Stimulated activated CD8-positive, alpha-beta memory T cell treated with anti-CD3 and anti-CD28 coated beads, Interleukin-4, amount 100 ng/mL, for 4 hours (primary cell): ENCODE measurements around the gene LHX3.
"Not testable (repeated sequence)": the region's sequence is repeated elsewhere in the genome, so short reads cannot be mapped to it uniquely, and the experiment has no call there.

Source experiments
- DNase-seq, 2 donors: peaks; one replicate each; pipeline ENCODE4 v3.0.0-alpha.2; 2020; ENCODE audit warnings: low read depth in 2 of 2, low spot score in 1 of 2

Gene LHX3

DNA sequence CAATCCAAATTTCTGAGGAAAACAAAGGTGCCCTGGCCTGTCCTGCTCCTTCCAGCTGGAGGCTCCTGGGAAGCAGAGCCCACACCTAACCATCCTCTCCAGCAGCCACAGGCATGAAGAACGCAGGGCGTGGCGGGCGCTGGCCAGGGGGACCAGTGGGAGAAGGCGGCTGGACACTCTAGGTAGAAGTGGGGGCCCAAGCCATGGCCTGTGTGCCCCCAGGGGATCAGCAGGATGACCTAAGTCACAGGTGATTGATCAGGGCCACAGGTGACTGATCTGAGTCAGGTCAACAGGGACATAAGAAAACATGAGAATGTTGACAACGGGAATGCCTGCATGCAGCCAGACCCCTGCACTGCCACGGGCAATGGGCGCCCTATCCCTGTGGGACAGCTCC is 37.3 kb upstream of the LHX3 start:
- no peak for DNase-seq

DNA sequence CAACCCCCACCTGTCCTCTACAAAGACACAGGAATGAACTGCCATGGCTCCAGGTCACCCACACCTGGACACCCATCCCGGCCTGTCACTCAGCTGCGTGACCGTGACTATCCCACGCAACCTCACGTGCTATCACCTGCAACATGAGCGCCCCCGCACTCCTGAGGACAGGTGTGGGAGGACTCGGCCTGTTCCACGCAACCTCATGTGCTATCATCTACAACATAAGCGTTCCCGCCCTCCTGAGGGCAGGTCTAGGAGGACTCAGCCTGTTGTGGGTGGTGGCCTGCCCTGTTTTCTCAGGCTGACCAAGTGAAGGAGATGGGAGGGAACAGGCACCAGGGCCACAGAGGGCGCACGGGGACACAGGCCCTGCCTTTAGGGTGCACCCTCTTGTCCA is 36.6 kb upstream of the LHX3 start:
- DNase-seq = no peak

DNA sequence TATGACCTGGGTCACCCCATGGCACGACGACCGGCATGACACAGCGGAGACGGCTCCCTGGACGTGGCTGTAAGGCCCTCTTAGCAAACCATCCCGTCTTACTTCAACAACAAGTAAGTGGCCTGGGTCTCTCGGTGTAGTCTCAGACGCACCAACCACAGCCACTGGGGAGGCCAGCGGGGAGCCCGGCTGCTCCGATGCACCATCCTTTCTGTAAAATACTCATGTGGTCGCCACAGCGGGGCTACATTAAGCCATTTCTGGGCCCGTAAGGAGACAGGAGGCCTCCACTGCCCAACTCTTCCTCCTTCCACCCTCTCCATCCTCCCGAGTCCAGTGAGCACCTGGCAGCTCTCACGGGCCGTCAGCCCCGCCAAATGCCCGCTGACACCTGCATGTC is 36.0 kb upstream of the LHX3 start:
- DNase-seq = no peak

DNA sequence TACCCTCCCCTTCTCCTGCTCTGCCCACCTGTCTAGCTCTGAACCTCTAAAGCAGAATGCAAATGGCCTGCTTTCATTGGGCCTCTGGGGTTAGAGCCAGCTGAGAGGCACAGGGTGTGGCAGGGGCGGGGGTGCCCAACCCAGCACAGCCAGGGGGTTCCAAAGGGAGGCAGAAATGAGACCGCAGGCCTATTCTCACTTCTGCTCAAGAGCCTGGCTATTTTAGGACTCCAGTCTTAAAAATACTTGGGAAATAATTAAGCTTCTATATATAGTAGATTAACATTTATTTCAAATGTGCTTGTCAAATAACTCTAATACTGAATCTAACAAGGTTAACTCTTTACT is 35.0 kb upstream of the LHX3 start:
- no peak for DNase-seq

DNA sequence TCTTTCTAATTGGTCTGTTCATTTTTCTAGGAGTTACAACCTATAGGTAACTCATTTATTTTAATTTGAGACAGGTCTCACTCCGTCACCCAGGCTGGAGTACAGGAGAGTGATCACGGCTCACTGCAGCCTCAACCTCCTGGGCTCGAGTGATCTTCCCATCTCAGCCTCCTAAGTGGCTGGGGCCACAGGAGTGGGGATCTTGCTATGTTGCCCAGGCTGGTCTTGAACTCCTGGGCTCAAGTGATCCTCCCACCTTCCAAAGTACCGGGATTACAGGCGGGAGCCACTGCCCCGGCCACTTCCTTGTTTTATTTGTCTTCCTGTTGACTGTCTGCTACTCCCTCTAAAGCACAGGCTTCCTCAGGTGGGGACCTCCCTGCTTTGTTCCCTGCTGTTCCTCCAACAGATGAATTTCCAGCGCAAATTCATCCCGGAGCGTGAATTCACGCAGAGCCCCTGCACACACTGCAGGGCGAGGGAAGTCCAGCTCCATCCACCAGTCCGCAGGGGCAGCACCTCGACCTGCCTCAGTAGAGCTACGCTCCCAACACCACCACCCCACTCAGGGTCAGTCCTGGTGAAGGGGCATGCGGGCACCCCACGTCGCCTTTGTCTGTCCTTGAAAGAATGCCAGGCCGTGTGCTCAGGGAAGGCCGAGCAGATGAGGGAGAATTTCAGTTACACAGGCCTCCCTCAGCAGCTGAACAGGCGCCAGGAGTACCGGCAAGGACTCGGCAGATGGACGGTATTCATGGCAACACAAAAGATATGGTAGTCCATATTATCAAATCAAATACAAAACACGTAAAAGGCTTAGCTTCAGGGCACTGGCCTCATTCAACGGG is 34.4 kb upstream of the LHX3 start:
- no peak for DNase-seq

DNA sequence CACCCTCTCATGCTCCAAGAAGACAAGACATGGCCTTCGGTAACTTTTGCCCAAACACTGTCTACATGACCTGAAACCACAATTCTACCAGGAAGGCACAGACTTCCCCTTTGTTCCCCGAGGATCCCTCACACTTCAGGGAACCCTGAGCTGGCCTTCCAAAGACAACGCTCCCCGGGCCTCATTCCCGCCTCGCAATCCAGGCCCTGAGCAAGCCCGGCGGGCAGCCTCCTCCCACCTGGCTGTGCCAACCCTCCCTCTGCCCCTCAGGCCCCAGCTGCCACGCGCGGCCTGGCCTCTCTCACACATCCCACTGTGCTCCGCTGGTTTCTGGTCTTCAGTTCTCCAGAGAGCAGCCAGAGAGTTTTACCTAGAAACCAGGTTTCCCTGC is 33.4 kb upstream of the LHX3 start:
- no peak for DNase-seq

DNA sequence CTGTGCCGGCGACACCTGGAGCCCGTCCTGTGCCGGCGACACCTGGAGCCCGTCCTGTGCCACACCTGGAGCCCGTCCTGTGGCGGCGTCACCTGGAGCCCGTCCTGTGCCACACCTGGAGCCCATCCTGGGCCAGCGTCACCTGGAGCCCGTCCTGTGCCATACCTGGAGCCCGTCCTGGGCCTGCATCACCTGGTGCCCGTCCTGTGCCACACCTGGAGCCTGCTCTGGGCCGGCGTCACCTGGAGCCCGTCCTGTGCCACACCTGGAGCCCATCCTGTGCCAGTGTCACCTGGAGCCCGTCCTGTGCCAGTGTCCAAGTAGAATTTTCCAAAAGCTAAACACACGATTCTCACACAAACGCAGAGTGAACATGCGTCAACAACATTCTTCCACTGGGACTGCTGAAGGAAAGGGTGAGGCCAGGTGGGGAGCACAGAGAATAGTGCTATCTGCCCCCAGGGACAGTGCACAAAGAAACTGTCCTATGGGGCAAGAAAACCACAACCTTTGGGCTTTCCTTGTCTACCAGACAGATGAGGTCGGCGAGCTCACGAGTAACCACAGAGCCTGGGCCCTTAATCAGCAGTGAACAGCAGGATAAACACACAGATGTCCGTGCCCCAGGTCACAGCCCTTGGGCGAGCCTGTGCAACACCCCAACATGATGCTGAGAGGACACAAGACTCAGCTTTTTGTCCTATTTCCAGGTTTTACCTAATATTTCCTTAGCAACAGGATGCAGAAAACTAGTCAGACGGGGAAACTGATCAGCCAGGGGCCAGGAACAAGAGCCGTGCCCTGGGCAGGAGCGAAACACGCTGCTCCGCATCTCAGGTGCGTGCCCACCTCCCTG is 32.8 kb upstream of the LHX3 start:
- DNase-seq = no peak

DNA sequence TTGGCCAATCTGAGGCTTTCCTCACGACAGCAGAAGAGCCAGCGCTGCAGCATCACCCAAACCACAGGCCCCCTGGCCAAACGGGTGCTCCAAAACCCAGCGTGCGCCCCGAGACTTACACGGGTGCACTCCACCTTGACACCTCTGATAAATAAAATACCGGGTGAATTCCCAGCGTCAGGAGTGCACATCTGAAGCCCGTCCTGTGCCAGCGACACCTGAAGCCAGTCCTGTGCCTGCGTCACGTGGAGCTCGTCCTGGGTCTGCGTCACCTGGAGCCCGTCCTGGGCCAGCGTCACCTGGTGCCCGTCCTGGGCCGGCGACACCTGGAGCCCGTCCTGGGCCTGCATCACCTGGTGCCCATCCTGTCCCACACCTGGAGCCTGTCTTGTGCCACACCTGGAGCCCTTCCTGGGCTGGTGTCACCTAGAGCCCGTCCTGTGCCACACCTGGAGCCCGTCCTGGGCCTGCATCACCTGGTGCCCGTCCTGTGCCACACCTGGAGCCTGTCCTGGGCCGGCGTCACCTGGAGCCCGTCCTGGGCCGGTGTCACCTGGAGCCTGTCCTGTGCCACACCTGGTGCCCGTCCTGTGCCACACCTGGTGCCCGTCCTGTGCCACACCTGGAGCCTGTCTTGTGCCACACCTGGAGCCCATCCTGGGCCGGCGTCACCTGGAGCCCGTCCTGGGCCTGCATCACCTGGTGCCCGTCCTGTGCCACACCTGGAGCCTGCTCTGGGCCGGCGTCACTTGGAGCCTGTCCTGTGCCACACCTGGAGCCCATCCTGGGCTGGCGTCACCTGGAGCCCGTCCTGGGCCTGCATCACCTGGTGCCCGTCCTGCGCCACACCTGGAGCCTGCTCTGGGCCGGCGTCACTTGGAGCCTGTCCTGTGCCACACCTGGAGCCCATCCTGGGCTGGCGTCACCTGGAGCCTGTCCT is 31.8 kb upstream of the LHX3 start:
- not testable (repeated sequence) for DNase-seq

DNA sequence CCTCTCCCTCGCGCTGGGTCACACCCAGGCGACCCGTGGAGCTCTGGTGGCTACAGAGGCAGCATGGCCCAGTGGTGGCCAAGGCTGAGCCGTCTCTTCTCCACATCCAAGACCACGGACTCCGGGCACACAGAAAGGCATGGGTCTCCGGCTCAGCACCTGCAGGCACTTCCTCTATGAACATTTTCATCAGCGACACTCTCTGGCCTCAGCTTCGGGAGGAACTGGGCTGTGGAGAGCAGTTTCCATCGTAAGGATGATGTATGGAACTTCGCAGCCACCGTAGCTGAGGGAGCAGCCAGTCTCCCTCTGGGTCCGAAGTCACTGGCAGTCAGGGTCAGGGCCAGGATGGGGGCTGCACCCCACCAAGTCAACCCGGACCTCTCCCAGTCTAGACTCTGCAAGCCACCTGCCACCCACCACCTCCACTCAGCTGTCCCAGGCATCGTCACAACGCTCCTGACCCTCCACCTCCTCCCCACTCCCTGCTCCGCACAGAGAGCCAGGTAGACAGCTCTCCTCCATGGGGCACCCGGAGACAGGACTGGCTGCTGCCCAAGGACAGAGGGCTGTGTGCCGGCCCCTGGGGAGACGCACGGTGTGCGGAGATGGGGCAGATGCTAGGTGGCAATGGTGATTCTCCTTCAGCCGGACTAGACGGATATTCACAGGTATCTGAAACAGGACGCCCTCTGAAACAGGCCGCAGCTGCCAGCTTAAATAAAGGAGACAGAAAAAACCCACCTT is 31.0 kb upstream of the LHX3 start:
- DNase-seq = no peak

DNA sequence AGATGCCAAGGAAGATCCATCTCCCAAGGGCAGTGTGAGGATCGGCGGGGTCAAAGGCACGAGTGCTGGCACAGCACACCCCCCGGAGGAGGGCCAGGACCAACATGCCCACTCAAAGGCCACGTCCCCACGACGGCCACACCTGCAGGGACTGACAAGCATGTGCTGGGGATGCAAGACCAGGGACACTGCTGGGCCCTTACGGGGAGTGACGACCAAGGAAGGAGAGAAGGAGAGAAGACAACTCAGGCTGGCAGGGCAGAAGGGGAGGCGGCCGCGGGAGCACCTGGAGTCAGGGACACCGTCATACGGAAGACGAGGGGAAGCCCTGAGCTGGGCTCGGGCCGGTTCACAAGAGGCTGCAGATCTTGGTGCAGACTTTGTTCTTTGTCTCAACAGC is 30.2 kb upstream of the LHX3 start:
- no peak for DNase-seq

DNA sequence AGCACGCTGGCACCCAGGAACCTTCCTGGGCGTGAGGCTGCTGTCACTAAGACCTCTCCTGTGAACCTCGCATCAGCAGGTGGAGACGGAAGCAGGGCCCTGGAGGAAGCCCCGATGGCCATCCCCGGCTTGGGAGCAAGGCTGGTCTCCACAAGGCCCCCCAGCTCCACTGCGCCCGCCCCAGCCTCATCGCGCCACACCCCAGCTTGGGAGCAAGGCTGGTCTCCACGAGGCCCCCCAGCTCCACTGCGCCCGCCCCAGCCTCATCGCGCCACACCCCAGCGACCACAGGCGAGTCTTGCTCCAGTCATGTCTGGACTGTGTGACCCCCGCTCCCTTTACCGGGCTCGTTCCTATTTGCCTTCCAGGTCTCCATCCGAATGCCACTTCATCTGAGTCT is 29.7 kb upstream of the LHX3 start:
- no peak for DNase-seq

DNA sequence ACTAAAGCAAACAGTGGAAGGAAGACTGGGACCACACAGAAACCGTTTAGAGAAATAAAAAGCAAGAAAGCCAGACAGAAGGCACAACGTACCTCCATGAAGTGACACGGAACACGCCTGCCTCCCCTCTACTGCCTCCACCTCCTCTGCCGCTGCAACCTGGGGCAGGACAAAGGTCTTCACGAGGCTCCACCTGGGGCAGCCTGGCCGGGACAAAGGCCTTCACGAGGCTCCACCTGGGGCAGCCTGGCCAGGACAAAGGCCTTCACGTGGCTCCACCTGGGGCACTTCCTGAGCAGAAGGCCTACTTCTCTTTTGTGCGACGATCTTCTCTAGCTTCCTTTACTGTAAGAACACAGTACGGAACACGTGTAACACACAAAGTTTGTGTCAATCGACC is 28.9 kb upstream of the LHX3 start:
- DNase-seq = no peak

DNA sequence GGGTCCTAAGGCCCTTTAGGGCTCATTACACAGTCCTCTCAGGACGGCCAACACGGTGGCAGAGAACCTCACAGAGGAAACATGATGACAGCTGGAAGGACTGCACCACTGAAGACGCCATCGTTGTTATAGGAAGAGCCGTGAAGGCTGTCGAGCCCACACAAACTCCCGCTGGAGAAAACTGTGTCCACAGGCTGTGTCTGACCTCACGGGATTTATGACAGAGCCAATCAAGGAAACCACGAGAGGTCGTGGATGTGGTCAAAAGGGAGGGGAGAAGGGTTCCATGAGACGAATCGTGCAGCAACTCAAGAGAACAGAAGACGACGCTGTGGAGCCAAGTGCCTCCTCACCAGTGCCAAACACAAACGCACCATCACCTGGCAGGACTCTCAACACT is 28.5 kb upstream of the LHX3 start:
- DNase-seq = no peak

DNA sequence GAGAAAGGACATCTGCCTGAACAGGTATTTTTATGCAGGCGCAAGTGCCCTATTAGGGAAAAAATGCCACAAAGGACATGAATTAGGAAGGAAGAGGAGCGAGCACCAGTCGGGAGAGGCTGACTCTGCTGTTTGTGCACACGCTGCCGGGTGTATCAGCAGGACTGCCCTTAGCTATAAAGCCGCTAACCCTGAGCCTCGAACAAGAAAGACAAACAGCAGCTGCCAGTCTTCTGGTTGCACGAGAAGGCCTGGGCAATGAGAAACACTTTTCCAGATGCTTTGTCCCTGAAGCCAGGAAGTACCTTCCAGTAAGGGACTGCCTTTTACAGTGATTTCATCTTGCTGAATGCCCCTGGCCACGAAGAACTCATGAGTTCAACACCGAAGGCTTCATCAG is 28.0 kb upstream of the LHX3 start:
- no peak for DNase-seq

DNA sequence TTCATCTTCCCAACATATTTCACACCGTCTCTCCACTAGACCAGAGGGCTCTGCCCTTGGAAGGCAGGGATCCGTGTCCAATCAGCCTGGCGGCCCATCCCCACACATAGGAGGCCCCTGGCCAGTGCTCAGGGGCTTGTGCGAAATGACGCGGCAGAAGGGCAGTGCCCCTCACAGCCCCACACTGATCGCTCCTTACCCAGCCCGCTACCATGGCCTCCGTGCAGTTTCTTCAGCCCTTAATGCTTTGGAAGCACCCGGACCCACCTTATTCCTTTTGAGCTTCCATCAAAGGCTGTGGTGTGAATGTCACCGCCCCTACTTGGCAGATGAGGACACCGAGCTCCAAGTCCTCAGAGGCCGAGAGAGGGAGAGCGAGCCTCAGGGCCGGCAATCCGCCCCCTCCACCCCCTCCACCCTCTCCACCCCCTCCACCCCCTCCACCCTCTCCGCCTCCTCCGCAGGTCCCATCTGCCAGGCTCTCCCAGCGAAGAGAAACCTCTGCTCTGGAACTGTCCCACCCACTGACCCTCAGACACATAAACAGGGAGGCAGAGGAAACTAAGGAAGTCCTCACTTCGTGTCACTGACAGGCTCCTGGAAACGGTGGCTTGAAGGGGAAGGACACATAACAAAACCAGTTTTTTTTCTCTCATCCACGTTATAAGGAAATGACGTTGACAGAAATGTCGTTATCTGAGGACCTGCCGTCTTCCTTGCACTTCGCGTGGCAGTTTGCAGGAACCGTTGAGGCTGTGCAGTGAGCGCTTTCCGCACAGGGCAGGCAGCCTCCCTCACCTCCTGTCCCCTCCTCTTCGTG is 26.8 kb upstream of the LHX3 start:
- no peak for DNase-seq

DNA sequence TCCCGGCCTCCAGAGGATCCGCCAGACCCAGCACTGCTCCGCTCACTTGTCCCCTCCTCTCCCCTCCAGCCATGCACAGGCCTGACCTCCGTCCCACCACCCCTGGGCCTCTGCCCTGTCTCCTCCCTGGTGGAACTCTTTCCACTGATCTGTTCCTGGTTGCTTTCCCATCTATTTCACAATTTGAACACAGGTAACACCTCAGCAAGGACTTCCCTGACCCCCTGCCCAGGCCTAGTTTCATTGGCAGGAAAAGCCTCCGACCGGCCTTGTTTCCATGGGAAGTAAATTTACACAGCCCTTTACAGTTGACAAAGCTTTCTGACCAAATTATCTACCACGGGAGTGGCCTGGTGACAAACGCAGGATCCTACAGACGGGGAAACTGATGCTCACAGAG is 25.8 kb upstream of the LHX3 start:
- no peak for DNase-seq

DNA sequence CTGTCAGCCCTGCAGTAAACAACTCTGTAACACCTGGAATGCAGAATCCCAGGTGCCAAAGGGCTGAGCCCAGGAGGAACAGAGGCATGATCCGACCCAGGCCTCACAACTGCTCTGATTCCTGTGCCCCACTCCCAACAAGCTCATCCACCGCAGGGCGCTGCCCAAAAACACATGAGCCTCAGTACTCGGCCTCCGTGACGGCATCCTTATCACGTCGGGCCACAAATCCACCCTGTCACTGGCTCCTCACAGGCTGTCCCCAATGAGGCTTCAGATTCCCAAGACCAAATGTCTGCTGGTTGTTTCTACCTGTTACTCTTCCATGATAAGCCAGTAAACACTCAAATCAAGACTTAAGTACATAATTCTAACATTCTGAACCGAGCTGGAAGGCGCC is 25.4 kb upstream of the LHX3 start:
- DNase-seq = no peak

DNA sequence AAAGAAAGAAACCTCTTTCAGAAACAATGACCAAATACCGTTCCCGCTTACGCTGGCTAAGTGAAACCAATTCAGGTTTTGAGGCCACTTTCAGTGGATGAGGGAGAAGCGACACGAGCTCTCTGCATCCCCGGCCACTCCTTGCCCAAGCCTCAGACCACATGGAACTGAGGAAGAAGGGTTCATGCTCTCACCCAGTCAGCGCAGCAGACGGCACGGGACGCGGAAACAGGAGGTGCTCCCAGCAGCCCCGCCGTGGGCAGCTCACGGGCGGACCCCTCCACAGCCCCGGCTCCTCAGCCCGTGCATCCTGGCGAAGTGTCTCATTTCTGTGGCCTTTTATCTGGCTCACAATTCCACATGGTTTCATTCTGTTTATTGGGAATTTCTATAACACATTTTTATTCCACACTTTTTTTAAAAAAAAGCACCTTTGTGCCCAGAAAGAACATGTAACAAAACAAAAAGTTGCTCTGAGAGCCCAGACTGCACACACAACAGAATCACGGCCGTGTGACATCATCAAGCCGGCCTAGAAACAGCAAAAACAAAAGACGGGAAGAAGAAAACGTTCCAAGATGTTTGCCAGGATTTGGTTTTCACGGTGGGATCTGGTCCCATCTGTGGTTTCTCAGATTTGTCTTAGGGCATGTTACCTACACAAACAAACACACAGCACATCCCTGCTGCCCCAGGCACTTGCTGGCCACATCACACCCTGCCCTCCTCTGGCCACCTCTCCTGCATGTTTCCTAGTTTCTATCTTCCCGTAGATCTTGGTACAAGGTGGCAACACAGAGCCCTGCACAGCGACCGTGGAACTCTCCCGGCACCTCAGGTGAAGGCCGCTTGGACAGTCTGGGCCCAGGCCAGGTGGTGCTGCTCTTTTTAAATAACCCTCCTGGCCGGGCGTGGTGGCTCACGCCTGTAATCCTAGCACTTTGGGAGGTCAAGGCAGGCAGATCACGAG is 24.5 kb upstream of the LHX3 start:
- no peak for DNase-seq
